Urinary bladder (tissue), 4 donors: ENCODE results near the gene CCDC167. TPM values are rescaled to one million over a fixed set of nuclear protein-coding genes. Genes with fewer than 3 reads are reported as not detected.

Source experiments
- DNase-seq: peaks from one replicate; pipeline ENCODE4 v3.0.0-alpha.2; 2015; ENCODE audit errors: extremely low spot score
- H3K27ac ChIP-seq: one replicate; pipeline ENCODE4 v1.5.1; 2013; ENCODE audit warnings: low read depth, mild to moderate bottlenecking, moderate library complexity
- H3K36me3 ChIP-seq: one replicate; pipeline ENCODE4 v1.6.1; 2013; ENCODE audit warnings: mild to moderate bottlenecking, moderate library complexity; ENCODE audit not compliant: insufficient read depth
- H3K4me1 ChIP-seq: one replicate; pipeline ENCODE4 v1.6.1; 2013; ENCODE audit warnings: mild to moderate bottlenecking, moderate library complexity; ENCODE audit not compliant: insufficient read depth
- H3K4me3 ChIP-seq: one replicate; pipeline ENCODE4 v1.5.1; 2013; ENCODE audit warnings: low read depth, low read length
- WGBS: extraction: QIAGEN DNeasy Blood & Tissue Kit; methylation state at CpG from one replicate; pipeline ENCODE4 v1.1.7; 2013; 5-methylcytosine and 5-hydroxymethylcytosine counted together
- polyA plus RNA-seq: library from polyadenylated mRNA; stranded (reverse); fragments of 200-250 nt; gene quantifications from one replicate; pipeline ENCODE4 v1.2.3, GENCODE V29; 2013
- total RNA-seq: library from RNA; depleted of rRNA; stranded (reverse); fragments of >200 nt; gene quantifications from one replicate; pipeline ENCODE4 v1.2.3, GENCODE V29; 2014
- donor health status: healthy with polysubstance abuse.
- donor health status: healthy.

CCDC167 gene
- total and polyA plus RNA-seq, 2 donors = 10.4 to 25.7 TPM

- no peak overlapping the region for H3K27ac ChIP-seq
- WGBS = 91% methylated on average over 4 of the region's 4 CpGs
- no peak overlapping the region for H3K4me3 ChIP-seq
Observed at GRCh38 chr6:37495244-37495934, 4.3 kb downstream of the CCDC167 start.

GRCh38 chr6:37493661-37493995, 6.1 kb downstream of the CCDC167 start:
- H3K4me3 ChIP-seq = no peak overlapping the region
- H3K27ac ChIP-seq = no peak overlapping the region
- WGBS = 95% methylated on average over 9 of the region's 9 CpGs
- DNase-seq = no peak
- no peaks in the 10 kb centered on the region for H3K36me3 ChIP-seq
- H3K4me1 ChIP-seq = no peaks in the 10 kb centered on the region

More at GRCh38 chr6:37495244-37495934, 4.3 kb downstream of the CCDC167 start:
- Histone ChIP-seq H3K36me3 (no peaks in the 10 kb centered on the region), H3K4me1 (no peaks in the 10 kb centered on the region)
- no peak for DNase-seq

- no peaks in the 10 kb centered on the region for H3K36me3 ChIP-seq
- 89% methylated on average over 38 of the region's 38 CpGs for WGBS
- no peaks in the 10 kb centered on the region for H3K4me1 ChIP-seq
- no peak overlapping the region for H3K27ac ChIP-seq
- H3K4me3 ChIP-seq = no peak overlapping the region
- no peak for DNase-seq
Observed at GRCh38 chr6:37492991-37493660, 6.6 kb downstream of the CCDC167 start.

- no peaks in the 10 kb centered on the region for H3K4me1 ChIP-seq
- no peaks in the 10 kb centered on the region for H3K36me3 ChIP-seq
- H3K27ac ChIP-seq = no peak overlapping the region
- no peak for DNase-seq
- no peak overlapping the region for H3K4me3 ChIP-seq
- WGBS = 54% methylated on average over 9 of the region's 9 CpGs
Observed at GRCh38 chr6:37492236-37492972, 7.3 kb downstream of the CCDC167 start.

- no peaks in the 10 kb centered on the region for H3K4me1 ChIP-seq
- no peaks in the 10 kb centered on the region for H3K36me3 ChIP-seq
- DNase-seq = no peak
- H3K4me3 ChIP-seq = no peak overlapping the region
- 76% methylated on average over 5 of the region's 5 CpGs for WGBS
- H3K27ac ChIP-seq = no peak overlapping the region
Observed at GRCh38 chr6:37491830-37492208, 7.9 kb downstream of the CCDC167 start.

- Histone ChIP-seq H3K4me1 (no peaks in the 10 kb centered on the region), H3K4me3 (no peak overlapping the region), H3K27ac (no peak overlapping the region), H3K36me3 (no peaks in the 10 kb centered on the region)
- no peak for DNase-seq
- WGBS = 67% methylated on average over 12 of the region's 12 CpGs
Observed at GRCh38 chr6:37491171-37491829, 8.4 kb downstream of the CCDC167 start.

- H3K27ac ChIP-seq = no peak overlapping the region
- H3K4me1 ChIP-seq = no peaks in the 10 kb centered on the region
- H3K4me3 ChIP-seq = no peak overlapping the region
- H3K36me3 ChIP-seq = no peaks in the 10 kb centered on the region
- 75% methylated on average over 9 of the region's 9 CpGs for WGBS
- DNase-seq = no peak
Observed at GRCh38 chr6:37490536-37491170, 9.0 kb downstream of the CCDC167 start.

GRCh38 chr6:37489697-37490336, 9.9 kb downstream of the CCDC167 start:
- Histone ChIP-seq H3K27ac (no peak overlapping the region), H3K36me3 (no peaks in the 10 kb centered on the region), H3K4me3 (no peak overlapping the region), H3K4me1 (no peaks in the 10 kb centered on the region)
- 45% methylated on average over 10 of the region's 10 CpGs for WGBS
- DNase-seq = no peak

- no peak overlapping the region for H3K27ac ChIP-seq
- DNase-seq = no peak
- 71% methylated on average over 1 of the region's 1 CpG for WGBS
- H3K4me3 ChIP-seq = no peak overlapping the region
- H3K36me3 ChIP-seq = no peaks in the 10 kb centered on the region
- H3K4me1 ChIP-seq = no peaks in the 10 kb centered on the region
Observed at GRCh38 chr6:37488476-37488875, 11.2 kb downstream of the CCDC167 start.

GRCh38 chr6:37487591-37488380, 11.9 kb downstream of the CCDC167 start:
- Histone ChIP-seq H3K36me3 (no peaks in the 10 kb centered on the region), H3K4me1 (no peaks in the 10 kb centered on the region), H3K4me3 (no peak overlapping the region), H3K27ac (no peak overlapping the region)
- 69% methylated on average over 9 of the region's 9 CpGs for WGBS
- DNase-seq = no peak

- H3K36me3 ChIP-seq = no peaks in the 10 kb centered on the region
- DNase-seq = no peak
- H3K27ac ChIP-seq = no peak overlapping the region
- no peaks in the 10 kb centered on the region for H3K4me1 ChIP-seq
- 86% methylated on average over 8 of the region's 8 CpGs for WGBS
- no peak overlapping the region for H3K4me3 ChIP-seq
Observed at GRCh38 chr6:37486121-37486839, 13.4 kb downstream of the CCDC167 start.

- 79% methylated on average over 10 of the region's 10 CpGs for WGBS
- Histone ChIP-seq H3K27ac (no peak overlapping the region), H3K4me3 (no peak overlapping the region), H3K36me3 (no peaks in the 10 kb centered on the region), H3K4me1 (no peaks in the 10 kb centered on the region)
- no peak for DNase-seq
Observed at GRCh38 chr6:37485291-37485702, 14.4 kb downstream of the CCDC167 start.
